Measurements from ENCODE around the gene CALHM4. TPM values are rescaled to one million over a fixed set of nuclear protein-coding genes. Genes with fewer than 3 reads are reported as not detected.

CALHM4 gene
- not detected for total RNA-seq
- long read RNA-seq, donor 1, result 0 reads
- long read RNA-seq, donor 2, result 0 reads

GRCh38 chr6:116553451-116553850 lies at the start of gene CALHM4:
Gene CALHM4 (plus strand): TSS chr6:116553751. CDS start chr6:116553794, 43 bp downstream.
- intact Hi-C loops (cut with DNase I), result no loop called here
- DNase-seq (ENCODE audit: low spot score), result no peak

- no peak for DNase-seq (ENCODE audit: low spot score)
- intact Hi-C loops (cut with DNase I), result no loop called here
These were observed 46.2 kb upstream of the CALHM4 start for GRCh38 chr6:116507324-116507723.

- intact Hi-C loops (cut with DNase I), result no loop called here
- DNase-seq (ENCODE audit: low spot score), result no peak
These were observed 45.0 kb upstream of the CALHM4 start for GRCh38 chr6:116508527-116508926.

GRCh38 chr6:116511424-116512110 lies 42.0 kb upstream of the CALHM4 start, which contains the start of gene CALHM5:
Gene CALHM5 (plus strand): TSS chr6:116511639. CDS start chr6:116511697, 58 bp downstream.
- intact Hi-C loops (cut with DNase I), result no loop called here
- DNase-seq (ENCODE audit: low spot score), result peak; percentile 85

- DNase-seq (ENCODE audit: low spot score), result no peak
- intact Hi-C loops (cut with DNase I), result no loop called here
These were observed 41.4 kb upstream of the CALHM4 start for GRCh38 chr6:116512111-116512559.

- DNase-seq (ENCODE audit: low spot score), result no peak
- intact Hi-C loops (cut with DNase I), result no loop called here
These were observed 40.8 kb upstream of the CALHM4 start for GRCh38 chr6:116512734-116513133.

- DNase-seq (ENCODE audit: low spot score), result no peak
- intact Hi-C loops (cut with DNase I), result no loop called here
These were observed 40.2 kb upstream of the CALHM4 start for GRCh38 chr6:116513224-116513875.

GRCh38 chr6:116514111-116514510 lies 39.4 kb upstream of the CALHM4 start:
- no peak for DNase-seq (ENCODE audit: low spot score)
- intact Hi-C loops (cut with DNase I), result no loop called here

GRCh38 chr6:116515141-116515540 lies 38.4 kb upstream of the CALHM4 start:
- DNase-seq (ENCODE audit: low spot score), result no peak
- intact Hi-C loops (cut with DNase I), result no loop called here

- DNase-seq (ENCODE audit: low spot score), result no peak
- intact Hi-C loops (cut with DNase I), result no loop called here
These were observed 34.8 kb upstream of the CALHM4 start for GRCh38 chr6:116518621-116519368.

GRCh38 chr6:116522896-116523295 lies 30.7 kb upstream of the CALHM4 start:
- no peak for DNase-seq (ENCODE audit: low spot score)
- intact Hi-C loops (cut with DNase I), result no loop called here

- no peak for DNase-seq (ENCODE audit: low spot score)
- intact Hi-C loops (cut with DNase I), result no loop called here
These were observed 29.3 kb upstream of the CALHM4 start for GRCh38 chr6:116524236-116524635.

- intact Hi-C loops (cut with DNase I), result no loop called here
- DNase-seq (ENCODE audit: low spot score), result no peak
These were observed 25.4 kb upstream of the CALHM4 start for GRCh38 chr6:116528133-116528532.

- intact Hi-C loops (cut with DNase I), result no loop called here
- DNase-seq (ENCODE audit: low spot score), result no peak
These were observed 24.8 kb upstream of the CALHM4 start for GRCh38 chr6:116528780-116529179.

GRCh38 chr6:116529466-116530290 lies 23.9 kb upstream of the CALHM4 start:
- intact Hi-C loops (cut with DNase I), result loop anchor here (5.0 to 10.0 kb wide), 2 partner anchors 242 to 255 kb away; partner anchors contain the start of gene TSPYL1 (in 1 of the 2)
- no peak for DNase-seq (ENCODE audit: low spot score)

- intact Hi-C loops (cut with DNase I), result loop anchor here (5.0 to 10.0 kb wide), 2 partner anchors 243 to 256 kb away; partner anchors contain the start of gene TSPYL1 (in 1 of the 2)
These were observed 23.1 kb upstream of the CALHM4 start for GRCh38 chr6:116530436-116530835.

GRCh38 chr6:116531675-116532570 lies 21.6 kb upstream of the CALHM4 start:
- intact Hi-C loops (cut with DNase I), result loop anchor here (5.0 to 10.0 kb wide), 2 partner anchors 245 to 257 kb away; partner anchors contain the start of gene TSPYL1 (in 1 of the 2)
- no peak for DNase-seq (ENCODE audit: low spot score)

More at GRCh38 chr6:116530436-116530835, 23.1 kb upstream of the CALHM4 start:
- DNase-seq (ENCODE audit: low spot score), result no peak
